Measurements from ENCODE around the gene PPP1R3D.

Gene PPP1R3D

GRCh38 chr20:59939052-59939878, 840 bp downstream of the PPP1R3D start:
- Histone ChIP-seq H3K9me3 (no peaks in the 10 kb centered on the region), H3K4me3 (ENCODE audit: low read depth, low read length) (peak overlapping the region; percentile 63), H3K36me3 (peaks cover 5% of the 10 kb centered on the region; the same call in 1 of the 2 replicates), H3K4me1 (no peaks in the 10 kb centered on the region), H3K27me3 (no peaks in the 10 kb centered on the region)
- no peak for DNase-seq
- no peak for TF ChIP-seq CTCF (IDR thresholded peaks at IDR 0.05; ENCODE audit: low read depth, low read length)

- no peaks in the 10 kb centered on the region for H3K27me3 ChIP-seq
- no peak for DNase-seq
Measured at GRCh38 chr20:59938696-59939051, 1.4 kb downstream of the PPP1R3D start.

GRCh38 chr20:59938221-59938620, 1.9 kb downstream of the PPP1R3D start:
- Histone ChIP-seq H3K36me3 (peaks cover 4% of the 10 kb centered on the region; the same call in 1 of the 2 replicates), H3K27me3 (no peaks in the 10 kb centered on the region), H3K9me3 (no peaks in the 10 kb centered on the region), H3K4me3 (ENCODE audit: low read depth, low read length) (no peak overlapping the region), H3K4me1 (no peaks in the 10 kb centered on the region)
- DNase-seq = no peak
- no peak for TF ChIP-seq CTCF (IDR thresholded peaks at IDR 0.05; ENCODE audit: low read depth, low read length)

More at GRCh38 chr20:59938696-59939051, 1.4 kb downstream of the PPP1R3D start:
- H3K9me3 ChIP-seq = no peaks in the 10 kb centered on the region
- peaks cover 4% of the 10 kb centered on the region; the same call in 1 of the 2 replicates for H3K36me3 ChIP-seq
- no peak overlapping the region for H3K4me3 ChIP-seq (ENCODE audit: low read depth, low read length)
- no peak for TF ChIP-seq CTCF (IDR thresholded peaks at IDR 0.05; ENCODE audit: low read depth, low read length)
- no peaks in the 10 kb centered on the region for H3K4me1 ChIP-seq

- no peaks in the 10 kb centered on the region for H3K4me1 ChIP-seq
- no peaks in the 10 kb centered on the region for H3K27me3 ChIP-seq
- no peak overlapping the region for H3K4me3 ChIP-seq (ENCODE audit: low read depth, low read length)
- peaks cover 2% of the 10 kb centered on the region; the same call in 1 of the 2 replicates for H3K36me3 ChIP-seq
- TF ChIP-seq CTCF (IDR thresholded peaks at IDR 0.05; ENCODE audit: low read depth, low read length) = no peak
- no peaks in the 10 kb centered on the region for H3K9me3 ChIP-seq
- DNase-seq = no peak
Measured at GRCh38 chr20:59937150-59937549, 3.0 kb downstream of the PPP1R3D start.

GRCh38 chr20:59936409-59936808, 3.7 kb downstream of the PPP1R3D start:
- Histone ChIP-seq H3K36me3 (no peaks in the 10 kb centered on the region), H3K4me1 (no peaks in the 10 kb centered on the region), H3K9me3 (no peaks in the 10 kb centered on the region), H3K27me3 (no peaks in the 10 kb centered on the region), H3K4me3 (ENCODE audit: low read depth, low read length) (no peak overlapping the region)
- TF ChIP-seq CTCF (IDR thresholded peaks at IDR 0.05; ENCODE audit: low read depth, low read length) = no peak
- no peak for DNase-seq

- no peaks in the 10 kb centered on the region for H3K4me1 ChIP-seq
- TF ChIP-seq CTCF (IDR thresholded peaks at IDR 0.05; ENCODE audit: low read depth, low read length) = no peak
- H3K9me3 ChIP-seq = no peaks in the 10 kb centered on the region
- no peak overlapping the region for H3K4me3 ChIP-seq (ENCODE audit: low read depth, low read length)
- no peaks in the 10 kb centered on the region for H3K27me3 ChIP-seq
- H3K36me3 ChIP-seq = no peaks in the 10 kb centered on the region
- no peak for DNase-seq
Measured at GRCh38 chr20:59935457-59936185, 4.5 kb downstream of the PPP1R3D start.

Data from BE2C (cell line).